GM21529 (cell line): ENCODE measurements around the gene FOXP1.

Experiments used
- ATAC-seq: cut with Tn5 transposase; IDR thresholded peaks from one replicate; pipeline ENCODE4 v1.9.1; 2021; ENCODE audit not compliant: unreplicated experiment

Gene FOXP1

DNA sequence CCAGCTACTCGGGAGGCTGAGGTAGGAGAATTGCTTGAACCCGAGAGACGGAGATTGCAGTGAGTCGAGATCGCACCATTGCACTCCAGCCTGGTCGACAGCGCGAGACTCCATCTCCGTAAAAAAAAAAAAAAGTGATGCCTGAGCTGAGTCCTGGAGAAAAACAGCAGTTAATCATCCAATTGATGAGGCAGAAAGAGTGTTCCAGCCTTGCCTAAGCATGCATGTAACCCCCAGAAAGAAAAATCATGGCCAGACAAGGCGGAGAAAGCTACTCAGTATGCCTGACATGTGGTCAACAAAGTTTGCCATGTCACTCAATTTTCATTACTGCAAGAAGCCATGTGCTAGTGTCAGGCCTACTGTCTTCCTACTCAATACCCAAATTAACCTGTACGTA is 678.0 kb downstream of the FOXP1 start:
- ATAC-seq, result no peak
